Measurements from ENCODE around the gene LPXN. TPM values are rescaled to one million over a fixed set of nuclear protein-coding genes. Genes with fewer than 3 reads are reported as not detected.

Gene LPXN
- polyA plus RNA-seq, 2 of the 4 experiments (the other 2 are of a cell fraction), result 2.5 to 6.6 TPM

- no peak for DNase-seq (ENCODE audit: low read depth in 1 of 2, low spot score in 1 of 2)
- ChIA-PET POLR2A (no interaction called here), CTCF (interaction anchor here (1.4 kb wide), 1 partner anchor 18 kb away, joined by 9 read pairs; the partner anchor contains the start of gene ZFP91)
- no peak overlapping the region for H3K27ac ChIP-seq
- H3K9me3 ChIP-seq, result no peaks in the 10 kb centered on the region
- no peak for ATAC-seq
- WGBS (ENCODE audit: missing lambda C conversion rate), result 90% methylated on average over 3 of the region's 3 CpGs
- H3K4me3 ChIP-seq, result no peak overlapping the region
- TF ChIP-seq JUNB (IDR thresholded peaks at IDR 0.05), result no peak
- TF ChIP-seq MAZ (IDR thresholded peaks at IDR 0.05; ENCODE audit: borderline replicate concordance, low read depth, low read length), result no peak
- no peak for TF ChIP-seq POLR2A (IDR thresholded peaks at IDR 0.05; ENCODE audit: low read length)
- no peak for TF ChIP-seq ELK1 (IDR thresholded peaks at IDR 0.05; ENCODE audit: low read depth, low read length)
- TF ChIP-seq BHLHE40 (IDR thresholded peaks at IDR 0.05; ENCODE audit: low read depth, low read length), result no peak
- no peak for TF ChIP-seq SMC3 (IDR thresholded peaks at IDR 0.05)
- TF ChIP-seq HOXA7 (CRISPR knock-in tag; IDR thresholded peaks at IDR 0.05), result no peak
- TF ChIP-seq JUN (IDR thresholded peaks at IDR 0.05), result no peak
- no peak for TF ChIP-seq TFCP2L1 (CRISPR knock-in tag; IDR thresholded peaks at IDR 0.05)
- TF ChIP-seq CBX8 (IDR thresholded peaks at IDR 0.05), result no peak
- TF ChIP-seq HEYL (CRISPR knock-in tag; IDR thresholded peaks at IDR 0.05), result no peak
- no peak for TF ChIP-seq RNF2 (IDR thresholded peaks at IDR 0.05; ENCODE audit: borderline replicate concordance, low read depth)
- TF ChIP-seq FOSB (CRISPR knock-in tag; IDR thresholded peaks at IDR 0.05), result no peak
- no peak for TF ChIP-seq CEBPB (IDR thresholded peaks at IDR 0.05)
- no peak for TF ChIP-seq ZNF302 (CRISPR knock-in tag; IDR thresholded peaks at IDR 0.05)
- TF ChIP-seq EHF (CRISPR knock-in tag; IDR thresholded peaks at IDR 0.05), result no peak
- peaks cover 13% of the 10 kb centered on the region; the same call in 2 of the 3 replicates for H3K4me1 ChIP-seq
- no peak overlapping the region for H3K4me2 ChIP-seq
- FAIRE-seq, result no peak
These were observed 22.0 kb upstream of the LPXN start for GRCh38 chr11:58597486-58598144.

- H3K9me3 ChIP-seq, result no peaks in the 10 kb centered on the region
- TF ChIP-seq ZSCAN20 (CRISPR knock-in tag; IDR thresholded peaks at IDR 0.05) (no peak), HOXA7 (CRISPR knock-in tag; IDR thresholded peaks at IDR 0.05) (no peak), RNF2 (IDR thresholded peaks at IDR 0.05; ENCODE audit: borderline replicate concordance, low read depth) (no peak), SMC3 (IDR thresholded peaks at IDR 0.05) (no peak), FOSB (CRISPR knock-in tag; IDR thresholded peaks at IDR 0.05) (no peak), FOXS1 (CRISPR knock-in tag; IDR thresholded peaks at IDR 0.05) (no peak), ZC3H11A (IDR thresholded peaks at IDR 0.05) (no peak), HOXB13 (CRISPR knock-in tag; IDR thresholded peaks at IDR 0.05; ENCODE audit: low read depth) (no peak), EHF (CRISPR knock-in tag; IDR thresholded peaks at IDR 0.05) (no peak), NR3C1 (IDR thresholded peaks at IDR 0.05) (no peak), CEBPB (IDR thresholded peaks at IDR 0.05) (no peak), MYC (IDR thresholded peaks at IDR 0.05; ENCODE audit: borderline replicate concordance, low read length) (no peak), RFX5 (IDR thresholded peaks at IDR 0.05) (no peak), POLR2A (IDR thresholded peaks at IDR 0.05; ENCODE audit: low read length) (no peak), KDM1A (IDR thresholded peaks at IDR 0.05; ENCODE audit: low read depth) (no peak)
- TF ChIP-seq, protein P1, sequence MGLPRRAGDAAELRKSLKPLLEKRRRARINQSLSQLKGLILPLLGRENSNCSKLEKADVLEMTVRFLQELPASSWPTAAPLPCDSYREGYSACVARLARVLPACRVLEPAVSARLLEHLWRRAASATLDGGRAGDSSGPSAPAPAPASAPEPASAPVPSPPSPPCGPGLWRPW (IDR thresholded peaks at IDR 0.05), result no peak
These were observed 21.0 kb upstream of the LPXN start for GRCh38 chr11:58596621-58597020.

GRCh38 chr11:58594826-58595225 lies 19.2 kb upstream of the LPXN start:
- FAIRE-seq, result no peak
- no peak for DNase-seq (ENCODE audit: low read depth in 1 of 2, low spot score in 1 of 2)
- 57% methylated on average over 4 of the region's 4 CpGs for WGBS (ENCODE audit: missing lambda C conversion rate)
- ChIA-PET POLR2A (no interaction called here), CTCF (no interaction called here)
- no peak overlapping the region for H3K27ac ChIP-seq
- no peak overlapping the region for H3K4me2 ChIP-seq
- H3K4me3 ChIP-seq, result no peak overlapping the region
- H3K9me3 ChIP-seq, result no peaks in the 10 kb centered on the region
- ATAC-seq, result no peak
- peaks cover 13% of the 10 kb centered on the region; the same call in 2 of the 3 replicates for H3K4me1 ChIP-seq
- TF ChIP-seq POLR2A (IDR thresholded peaks at IDR 0.05; ENCODE audit: low read length) (no peak), BHLHE40 (IDR thresholded peaks at IDR 0.05; ENCODE audit: low read depth, low read length) (no peak), PHF8 (IDR thresholded peaks at IDR 0.05; ENCODE audit: borderline replicate concordance, low read depth) (no peak), HOXB13 (CRISPR knock-in tag; IDR thresholded peaks at IDR 0.05; ENCODE audit: low read depth) (no peak), HDAC2 (IDR thresholded peaks at IDR 0.05) (no peak)
- TF ChIP-seq, protein P2, sequence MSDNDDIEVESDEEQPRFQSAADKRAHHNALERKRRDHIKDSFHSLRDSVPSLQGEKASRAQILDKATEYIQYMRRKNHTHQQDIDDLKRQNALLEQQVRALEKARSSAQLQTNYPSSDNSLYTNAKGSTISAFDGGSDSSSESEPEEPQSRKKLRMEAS (IDR thresholded peaks at IDR 0.05), result no peak
- TF ChIP-seq, protein P3, sequence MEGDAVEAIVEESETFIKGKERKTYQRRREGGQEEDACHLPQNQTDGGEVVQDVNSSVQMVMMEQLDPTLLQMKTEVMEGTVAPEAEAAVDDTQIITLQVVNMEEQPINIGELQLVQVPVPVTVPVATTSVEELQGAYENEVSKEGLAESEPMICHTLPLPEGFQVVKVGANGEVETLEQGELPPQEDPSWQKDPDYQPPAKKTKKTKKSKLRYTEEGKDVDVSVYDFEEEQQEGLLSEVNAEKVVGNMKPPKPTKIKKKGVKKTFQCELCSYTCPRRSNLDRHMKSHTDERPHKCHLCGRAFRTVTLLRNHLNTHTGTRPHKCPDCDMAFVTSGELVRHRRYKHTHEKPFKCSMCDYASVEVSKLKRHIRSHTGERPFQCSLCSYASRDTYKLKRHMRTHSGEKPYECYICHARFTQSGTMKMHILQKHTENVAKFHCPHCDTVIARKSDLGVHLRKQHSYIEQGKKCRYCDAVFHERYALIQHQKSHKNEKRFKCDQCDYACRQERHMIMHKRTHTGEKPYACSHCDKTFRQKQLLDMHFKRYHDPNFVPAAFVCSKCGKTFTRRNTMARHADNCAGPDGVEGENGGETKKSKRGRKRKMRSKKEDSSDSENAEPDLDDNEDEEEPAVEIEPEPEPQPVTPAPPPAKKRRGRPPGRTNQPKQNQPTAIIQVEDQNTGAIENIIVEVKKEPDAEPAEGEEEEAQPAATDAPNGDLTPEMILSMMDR (IDR thresholded peaks at IDR 0.05), result no peak

More at GRCh38 chr11:58596621-58597020, 21.0 kb upstream of the LPXN start:
- Histone ChIP-seq H3K4me3 (no peak overlapping the region), H3K27ac (no peak overlapping the region), H3K4me2 (no peak overlapping the region), H3K4me1 (peaks cover 13% of the 10 kb centered on the region; the same call in 2 of the 3 replicates)
- DNase-seq (ENCODE audit: low read depth in 1 of 2, low spot score in 1 of 2) (no peak), FAIRE-seq (no peak), ATAC-seq (no peak)
- WGBS (ENCODE audit: missing lambda C conversion rate), result 95% methylated on average over 3 of the region's 3 CpGs
- POLR2A ChIA-PET, result no interaction called here
- CTCF ChIA-PET, result no interaction called here

All from A549 (cell line).